OCI-LY7 (cell line): ENCODE data around the gene DMGDH. TPM values are rescaled to one million over a fixed set of nuclear protein-coding genes. Genes with fewer than 3 reads are reported as not detected.

Source experiments
- BruUV-seq: library from RNA; stranded (reverse); fragments of 400-500 nt; replicated peaks from 2 replicates; lab custom pipeline; 2021; lab: Mats Ljungman, UMichigan
- CTCF ChIA-PET: fragments of 300-600 bp; sonication (Branson Sonifier 250); formaldehyde crosslinking; loops from one replicate; lab custom pipeline; 2022; ENCODE audit warnings: antibody characterized with exemption; ENCODE audit not compliant: unreplicated experiment; lab: Charles Lee
- POLR2A ChIA-PET: fragments of 300-600 bp; sonication (Branson Sonifier 250); formaldehyde crosslinking; loops from one replicate; lab custom pipeline; 2022; ENCODE audit warnings: antibody characterized with exemption; lab: Charles Lee
- DNase-seq: peaks from one replicate; pipeline ENCODE4 v3.0.0-alpha.2; 2015; ENCODE audit warnings: low spot score
- H2AFZ ChIP-seq: fragments of 200-600 bp; sonication (generic), shearing (Covaris generic); 2 replicates; pipeline ENCODE4 v1.6.1; 2014; ENCODE audit warnings: mild to moderate bottlenecking, antibody characterized with exemption, low read length, moderate library complexity
- H3K27ac ChIP-seq: fragments of 200-600 bp; sonication (generic); 2 replicates; pipeline ENCODE4 v1.5.1; 2014; ENCODE audit warnings: mixed run types, low read depth, mild to moderate bottlenecking, moderate library complexity, low read length, inconsistent platforms; ENCODE audit not compliant: poor library complexity, severe bottlenecking
- H3K36me3 ChIP-seq: fragments of 200-600 bp; sonication (generic); 2 replicates; pipeline ENCODE4 v1.6.1; 2014; ENCODE audit warnings: mild to moderate bottlenecking, antibody characterized with exemption, low read length, moderate library complexity, mixed read lengths; ENCODE audit not compliant: insufficient read depth
- H3K4me1 ChIP-seq: fragments of 200-600 bp; sonication (generic); 2 replicates; pipeline ENCODE4 v1.5.1; 2014; ENCODE audit warnings: mild to moderate bottlenecking, low read length; ENCODE audit not compliant: insufficient read depth, poor library complexity, severe bottlenecking
- H3K4me2 ChIP-seq: fragments of 200-600 bp; sonication (generic); 2 replicates; pipeline ENCODE4 v1.6.1; 2014; ENCODE audit warnings: mild to moderate bottlenecking, low read length
- H3K4me3 ChIP-seq: fragments of 200-600 bp; sonication (generic); 2 replicates; pipeline ENCODE4 v1.5.1; 2014; ENCODE audit warnings: mild to moderate bottlenecking, low read depth, low read length; ENCODE audit not compliant: poor library complexity, severe bottlenecking
- H3K79me2 ChIP-seq: fragments of 200-600 bp; sonication (generic); 2 replicates; pipeline ENCODE4 v1.6.1; 2016; ENCODE audit warnings: low read depth, mild to moderate bottlenecking, low read length, moderate library complexity, mixed read lengths; ENCODE audit not compliant: insufficient read depth
- H3K9me2 ChIP-seq: fragments of 200-600 bp; sonication (generic); 2 replicates; pipeline ENCODE4 v1.6.1; 2016; ENCODE audit warnings: mild to moderate bottlenecking, low read length, mixed read lengths; ENCODE audit not compliant: insufficient read depth
- H3K9me3 ChIP-seq: fragments of 200-600 bp; sonication (generic); 2 replicates; pipeline ENCODE4 v1.6.1; 2014; ENCODE audit warnings: mild to moderate bottlenecking, mixed run types, low read length, mixed read lengths
- H4K20me1 ChIP-seq: fragments of 200-600 bp; sonication (generic); 2 replicates; pipeline ENCODE4 v1.6.1; 2014; ENCODE audit warnings: mild to moderate bottlenecking, antibody characterized with exemption, low read length, moderate library complexity, mixed read lengths; ENCODE audit not compliant: insufficient read depth
- CTCF ChIP-seq: fragments of 200-600 bp; sonication (generic); conservative IDR thresholded peaks from 2 replicates; pipeline ENCODE4 v1.5.1; 2014; ENCODE audit warnings: mild to moderate bottlenecking, antibody characterized with exemption, low read length, moderate library complexity, mixed read lengths
- EZH2phosphoT487 ChIP-seq: fragments of 200-600 bp; sonication (generic); IDR thresholded peaks from 2 replicates; pipeline ENCODE4 v1.6.1; 2018; ENCODE audit warnings: low read depth, borderline replicate concordance, mild to moderate bottlenecking, mixed run types, antibody characterized with exemption, low read length, moderate library complexity, mixed read lengths
- intact Hi-C: fragments of 100-400 bp; cut with micrococcal nuclease; formaldehyde crosslinking; loops from one replicate; pipeline ENCODE4 v1.10.0; 2022; ENCODE audit not compliant: unreplicated experiment
- total RNA-seq, 2 experiments: library from RNA; depleted of rRNA in 1 of 2; stranded (reverse); fragments of >200 nt in 1 of 2; shearing (Covaris generic) in 1 of 2; gene quantifications; 2 replicates each; pipeline ENCODE4 v1.2.3, GENCODE V29; 2014 to 2022

DMGDH gene
- total RNA-seq, 2 experiments from 2014 or later, result 1.5 TPM; not detected in 1

GRCh38 chr5:79111960-79112702 is 42.7 kb upstream of the DMGDH start:
- BruUV-seq, result no TSS peak
- intact Hi-C loops, result no loop called here
- H3K9me3 ChIP-seq, result no peaks in the 10 kb centered on the region
- POLR2A ChIA-PET, result no interaction called here
- no peaks in the 10 kb centered on the region for H3K9me2 ChIP-seq
- no peak overlapping the region for H3K27ac ChIP-seq
- H3K4me2 ChIP-seq, result no peak overlapping the region
- CTCF ChIA-PET, result no interaction called here
- TF ChIP-seq EZH2phosphoT487 (no peak), CTCF (no peak)
- H3K36me3 ChIP-seq, result no peaks in the 10 kb centered on the region
- H3K79me2 ChIP-seq, result no peaks in the 10 kb centered on the region
- no peaks in the 10 kb centered on the region for H4K20me1 ChIP-seq
- H2AFZ ChIP-seq, result no peak overlapping the region
- no peak overlapping the region for H3K4me3 ChIP-seq
- H3K4me1 ChIP-seq, result no peaks in the 10 kb centered on the region
- DNase-seq, result no peak

GRCh38 chr5:79111387-79111959 is 42.0 kb upstream of the DMGDH start, which contains the start of gene BHMT:
BHMT (plus strand) TSS chr5:79111809; CDS start chr5:79111886, 77 bp downstream.
- no TSS peak for BruUV-seq
- ChIA-PET POLR2A (no interaction called here), CTCF (no interaction called here)
- DNase-seq, result no peak
- no peak within 1 kb of the TSS for H3K27ac ChIP-seq
- H3K9me3 ChIP-seq, result no peaks in the 10 kb centered on the region
- H3K79me2 ChIP-seq, result no peaks in the 10 kb centered on the region
- no peak within 1 kb of the TSS for H3K4me2 ChIP-seq
- H3K4me3 ChIP-seq, result no peak within 1 kb of the TSS
- TF ChIP-seq EZH2phosphoT487 (no peak), CTCF (no peak)
- H3K4me1 ChIP-seq, result no peaks in the 10 kb centered on the region
- intact Hi-C loops, result no loop called here
- no peaks in the 10 kb centered on the region for H4K20me1 ChIP-seq
- no peaks in the 10 kb centered on the region for H3K9me2 ChIP-seq
- no peak within 1 kb of the TSS for H2AFZ ChIP-seq
- no peaks in the 10 kb centered on the region for H3K36me3 ChIP-seq
